Measurements from ENCODE around the gene FOXP1.
A peak's percentile ranks its signal among the peaks of the same experiment; 100 is the strongest.

The FOXP1 gene

DNA sequence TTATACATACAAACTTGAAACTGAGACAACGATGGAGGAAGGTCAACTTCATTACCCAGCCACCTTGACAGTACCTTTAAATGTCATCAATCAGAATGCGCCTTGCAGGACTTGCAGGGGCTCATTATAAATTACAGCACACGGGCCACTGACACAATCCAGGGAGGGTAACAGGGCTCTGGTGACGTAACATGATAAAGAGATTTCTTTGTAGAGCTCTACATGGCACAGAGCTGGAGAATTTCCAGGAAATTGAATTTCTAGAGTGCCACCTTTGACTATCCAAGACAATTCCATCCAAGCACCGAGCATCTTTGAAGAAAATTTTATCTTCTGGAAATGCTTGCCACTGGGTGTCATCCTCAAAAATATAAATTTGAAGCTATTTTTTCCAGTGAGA is 486.0 kb downstream of the FOXP1 start:
- no peak for DNase-seq
- Histone ChIP-seq H3K36me3 (replicated peaks) (no peaks in the 10 kb centered on the region), H3K27ac (no peak overlapping the region), H3K27me3 (replicated peaks) (no peaks in the 10 kb centered on the region), H3K4me3 (ENCODE audit: low read depth, low read length) (no peak overlapping the region)
- in situ Hi-C loops (cut with HindIII; ENCODE audit: low pct_ligation_motif_present, low sequenced_read_pairs): no loop called here
- TF ChIP-seq CTCF (IDR thresholded peaks at IDR 0.05; ENCODE audit: low read depth, low read length, missing control alignments): no peak

- in situ Hi-C loops (cut with HindIII; ENCODE audit: low pct_ligation_motif_present, low sequenced_read_pairs): no loop called here
- DNase-seq: no peak
- no peaks in the 10 kb centered on the region for H3K36me3 ChIP-seq (replicated peaks)
These were observed 487.8 kb downstream of the FOXP1 start for GRCh38 chr3:71095511-71096291.

GRCh38 chr3:71094658-71095209 is 488.8 kb downstream of the FOXP1 start:
- H3K27ac ChIP-seq: no peak overlapping the region
- no peak for DNase-seq
- no peak overlapping the region for H3K4me3 ChIP-seq (ENCODE audit: low read depth, low read length)
- H3K36me3 ChIP-seq (replicated peaks): no peaks in the 10 kb centered on the region
- TF ChIP-seq CTCF (IDR thresholded peaks at IDR 0.05; ENCODE audit: low read depth, low read length, missing control alignments): peak; percentile 9
- in situ Hi-C loops (cut with HindIII; ENCODE audit: low pct_ligation_motif_present, low sequenced_read_pairs): no loop called here
- H3K27me3 ChIP-seq (replicated peaks): no peaks in the 10 kb centered on the region

More at GRCh38 chr3:71095511-71096291, 487.8 kb downstream of the FOXP1 start:
- no peak for TF ChIP-seq CTCF (IDR thresholded peaks at IDR 0.05; ENCODE audit: low read depth, low read length, missing control alignments)
- Histone ChIP-seq H3K27me3 (replicated peaks) (no peaks in the 10 kb centered on the region), H3K27ac (no peak overlapping the region), H3K4me3 (ENCODE audit: low read depth, low read length) (no peak overlapping the region)

DNA sequence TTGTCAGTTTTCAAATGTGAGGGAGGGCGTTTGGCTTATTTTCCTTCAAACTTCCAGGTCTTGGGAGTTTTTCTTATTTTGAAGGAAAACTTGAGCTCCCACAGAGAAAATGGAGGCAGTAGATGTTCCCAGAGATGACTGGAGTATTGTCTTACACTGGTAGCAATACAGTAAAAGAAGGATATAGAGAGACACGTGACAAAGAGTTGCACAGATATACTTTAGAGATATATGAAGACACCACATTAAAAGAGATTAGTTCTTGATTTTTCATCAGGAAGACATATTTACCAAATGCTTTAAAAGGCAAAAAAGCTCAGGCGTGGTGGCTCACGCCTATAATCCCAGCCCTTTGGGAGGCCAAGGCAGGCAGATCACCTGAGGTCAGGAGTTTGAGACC is 490.9 kb downstream of the FOXP1 start:
- TF ChIP-seq CTCF (IDR thresholded peaks at IDR 0.05; ENCODE audit: low read depth, low read length, missing control alignments): no peak
- Histone ChIP-seq H3K27me3 (replicated peaks) (no peaks in the 10 kb centered on the region), H3K27ac (no peak overlapping the region), H3K4me3 (ENCODE audit: low read depth, low read length) (no peak overlapping the region), H3K36me3 (replicated peaks) (no peaks in the 10 kb centered on the region)
- in situ Hi-C loops (cut with HindIII; ENCODE audit: low pct_ligation_motif_present, low sequenced_read_pairs): no loop called here
- DNase-seq: no peak

DNA sequence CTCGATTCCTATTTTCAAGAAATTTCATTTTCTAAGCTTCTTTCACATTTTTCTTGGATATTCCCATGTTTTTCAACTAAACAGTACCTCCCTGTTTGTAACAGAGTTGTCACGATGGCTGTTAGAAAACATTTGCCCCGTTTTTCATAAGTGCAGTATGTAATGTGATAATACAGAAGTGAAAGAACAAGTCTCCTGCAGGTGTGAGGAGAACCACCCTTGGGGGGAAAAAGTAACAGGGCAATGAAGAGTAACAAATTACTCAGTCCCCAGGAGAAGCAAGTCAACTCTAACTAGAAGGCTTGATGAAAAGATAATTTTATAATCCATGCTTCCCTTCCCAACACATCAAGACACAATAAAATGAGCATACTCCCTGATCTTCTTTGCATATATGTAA is 493.3 kb downstream of the FOXP1 start:
- no peak overlapping the region for H3K27ac ChIP-seq
- no peak for DNase-seq
- in situ Hi-C loops (cut with HindIII; ENCODE audit: low pct_ligation_motif_present, low sequenced_read_pairs): no loop called here
- TF ChIP-seq CTCF (IDR thresholded peaks at IDR 0.05; ENCODE audit: low read depth, low read length, missing control alignments): no peak
- H3K4me3 ChIP-seq (ENCODE audit: low read depth, low read length): no peak overlapping the region
- H3K36me3 ChIP-seq (replicated peaks): no peaks in the 10 kb centered on the region
- no peaks in the 10 kb centered on the region for H3K27me3 ChIP-seq (replicated peaks)
